Vagina (tissue), 2 donors: ENCODE measurements around the gene ZNF175. TPM values are rescaled to one million over a fixed set of nuclear protein-coding genes. Genes with fewer than 3 reads are reported as not detected.

Experiments
- DNase-seq, 2 donors: peaks; one replicate each; pipeline ENCODE4 v3.0.0-alpha.2; 2017; ENCODE audit errors: extremely low spot score in 2 of 2
- H3K27ac ChIP-seq: fragments of 200-600 bp; sonication (generic); one replicate; pipeline ENCODE4 v1.5.1; 2019
- H3K27me3 ChIP-seq: fragments of 200-600 bp; sonication (generic); one replicate; pipeline ENCODE4 v1.5.1; 2019
- H3K36me3 ChIP-seq, 2 donors: fragments of 200-600 bp; sonication (generic); one replicate each; pipeline ENCODE4 v1.5.1; 2017 to 2019
- H3K4me1 ChIP-seq: fragments of 200-600 bp; sonication (generic); one replicate; pipeline ENCODE4 v1.5.1; 2019
- H3K4me3 ChIP-seq, 2 donors: fragments of 200-600 bp; sonication (generic); 1 replicate in 1 of 2; 2 replicates in 1 of 2; pipeline ENCODE4 v1.5.1; 2016 to 2019
- H3K9me3 ChIP-seq: fragments of 200-600 bp; sonication (generic); one replicate; pipeline ENCODE4 v1.5.1; 2019
- CTCF ChIP-seq, 3 experiments: fragments of 450-650 bp in 2 of 3; fragments of 200-600 bp in 1 of 3; sonication (generic) in 1 of 3; IDR thresholded peaks; one replicate each; pipeline ENCODE4 v1.5.1; 2017 to 2019; ENCODE audit warnings: antibody characterized with exemption in 3 of 3, mild to moderate bottlenecking in 2 of 3, moderate library complexity in 2 of 3
- POLR2A ChIP-seq, 2 donors: fragments of 450-650 bp; IDR thresholded peaks; one replicate each; pipeline ENCODE4 v1.6.1; 2017; ENCODE audit warnings: antibody characterized with exemption in 2 of 2, mild to moderate bottlenecking in 2 of 2, moderate library complexity in 2 of 2
- POLR2AphosphoS5 ChIP-seq, 2 donors: sonication (generic); formaldehyde crosslinking; IDR thresholded peaks; one replicate each; pipeline ENCODE4 v1.9.0; 2017; ENCODE audit warnings: antibody characterized with exemption in 2 of 2, mild to moderate bottlenecking in 2 of 2, low read depth in 1 of 2; ENCODE audit not compliant: insufficient read depth in 1 of 2
- intact Hi-C: fragments of 100-400 bp; cut with DNase I; formaldehyde crosslinking; loops from one replicate; pipeline ENCODE4 v1.15.1; 2023
- total RNA-seq: library from RNA; depleted of rRNA; stranded (reverse); fragments of >200 nt; gene quantifications from one replicate; pipeline ENCODE4 v1.2.3, GENCODE V29; 2016

ZNF175 gene
- total RNA-seq, 1 donor from 2014 or later: 8.1 TPM

GRCh38 chr19:51607077-51607476 lies 36.0 kb downstream of the ZNF175 start:
- Histone ChIP-seq H3K27me3 (no peaks in the 10 kb centered on the region), H3K4me1 (no peaks in the 10 kb centered on the region), H3K4me3 (no peak overlapping the region), H3K9me3 (no peaks in the 10 kb centered on the region), H3K36me3 (no peaks in the 10 kb centered on the region), H3K27ac (no peak overlapping the region)
- DNase-seq: no peak
- TF ChIP-seq POLR2AphosphoS5 (IDR thresholded peaks at IDR 0.05; ENCODE audit: insufficient read depth in 1 of 2, low read depth in 1 of 2) (no peak), CTCF (IDR thresholded peaks at IDR 0.05) (no peak), POLR2A (IDR thresholded peaks at IDR 0.05) (no peak)
- intact Hi-C loops: no loop called here

- DNase-seq: no peak
- Histone ChIP-seq H3K36me3 (no peaks in the 10 kb centered on the region), H3K27ac (no peak overlapping the region), H3K9me3 (no peaks in the 10 kb centered on the region), H3K4me1 (no peaks in the 10 kb centered on the region), H3K4me3 (no peak overlapping the region), H3K27me3 (no peaks in the 10 kb centered on the region)
- intact Hi-C loops: no loop called here
- TF ChIP-seq CTCF (IDR thresholded peaks at IDR 0.05): peak in 1 of 3 experiments; percentile 14
- TF ChIP-seq POLR2A (IDR thresholded peaks at IDR 0.05): no peak
Measured at GRCh38 chr19:51607920-51608562, 37.0 kb downstream of the ZNF175 start.

- Histone ChIP-seq H3K27me3 (no peaks in the 10 kb centered on the region), H3K36me3 (no peaks in the 10 kb centered on the region), H3K27ac (no peak overlapping the region), H3K4me3 (no peak overlapping the region), H3K9me3 (no peaks in the 10 kb centered on the region), H3K4me1 (no peaks in the 10 kb centered on the region)
- intact Hi-C loops: no loop called here
- TF ChIP-seq POLR2A (IDR thresholded peaks at IDR 0.05) (no peak), CTCF (IDR thresholded peaks at IDR 0.05) (no peak), POLR2AphosphoS5 (IDR thresholded peaks at IDR 0.05; ENCODE audit: insufficient read depth in 1 of 2, low read depth in 1 of 2) (no peak)
- DNase-seq: no peak
Measured at GRCh38 chr19:51610576-51610975, 39.5 kb downstream of the ZNF175 start.

GRCh38 chr19:51614789-51615188 lies 43.7 kb downstream of the ZNF175 start:
- Histone ChIP-seq H3K36me3 (no peaks in the 10 kb centered on the region), H3K27me3 (no peaks in the 10 kb centered on the region), H3K4me3 (no peak overlapping the region), H3K4me1 (no peaks in the 10 kb centered on the region), H3K9me3 (no peaks in the 10 kb centered on the region), H3K27ac (no peak overlapping the region)
- DNase-seq: no peak
- intact Hi-C loops: no loop called here
- TF ChIP-seq CTCF (IDR thresholded peaks at IDR 0.05) (no peak), POLR2A (IDR thresholded peaks at IDR 0.05) (no peak), POLR2AphosphoS5 (IDR thresholded peaks at IDR 0.05; ENCODE audit: insufficient read depth in 1 of 2, low read depth in 1 of 2) (no peak)

- no peaks in the 10 kb centered on the region for H3K4me1 ChIP-seq
- intact Hi-C loops: no loop called here
- DNase-seq: no peak
Measured at GRCh38 chr19:51615991-51616390, 44.9 kb downstream of the ZNF175 start.

More at GRCh38 chr19:51615991-51616390, 44.9 kb downstream of the ZNF175 start:
- no peaks in the 10 kb centered on the region for H3K9me3 ChIP-seq
- no peaks in the 10 kb centered on the region for H3K36me3 ChIP-seq
- TF ChIP-seq POLR2A (IDR thresholded peaks at IDR 0.05) (no peak), POLR2AphosphoS5 (IDR thresholded peaks at IDR 0.05; ENCODE audit: insufficient read depth in 1 of 2, low read depth in 1 of 2) (no peak), CTCF (IDR thresholded peaks at IDR 0.05) (no peak)
- H3K27ac ChIP-seq: no peak overlapping the region
- no peaks in the 10 kb centered on the region for H3K27me3 ChIP-seq
- H3K4me3 ChIP-seq: no peak overlapping the region
